SK-N-SH treated with all-trans-retinoic acid at 6 μM for 48 hours (cell line): Measurements from ENCODE around the gene TRIM71.

ENCODE experiments used
- ARNTL ChIP-seq: fragments of 450-650 bp; formaldehyde crosslinking; IDR thresholded peaks from 2 replicates; pipeline ENCODE4 v1.5.0; 2020; ENCODE audit warnings: low read depth, mild to moderate bottlenecking, moderate library complexity, borderline replicate concordance
- ISL1 ChIP-seq: fragments of 250-450 bp; sonication (Bioruptor Pico); IDR thresholded peaks from 2 replicates; pipeline ENCODE4 v2.1.2; 2022; ENCODE audit warnings: mild to moderate bottlenecking, moderate library complexity
- RARB ChIP-seq: fragments of 250-450 bp; sonication (Bioruptor Pico); IDR thresholded peaks from 2 replicates; pipeline ENCODE4 v1.8.0; 2021; ENCODE audit warnings: mild to moderate bottlenecking, moderate library complexity
- TCF4 ChIP-seq: fragments of 250-450 bp; sonication (Bioruptor Pico); IDR thresholded peaks from 2 replicates; pipeline ENCODE4 v1.8.0; 2021; ENCODE audit warnings: mild to moderate bottlenecking, moderate library complexity, borderline replicate concordance
- ZFP30 ChIP-seq: fragments of 450-650 bp; formaldehyde crosslinking; IDR thresholded peaks from 2 replicates; pipeline ENCODE4 v1.5.0; 2022; ENCODE audit warnings: mild to moderate bottlenecking, moderate library complexity
- ZNF565 ChIP-seq: fragments of 450-650 bp; formaldehyde crosslinking; conservative IDR thresholded peaks from 2 replicates; pipeline ENCODE4 v1.5.0; 2020; ENCODE audit warnings: low read depth, mild to moderate bottlenecking, moderate library complexity

DNA sequence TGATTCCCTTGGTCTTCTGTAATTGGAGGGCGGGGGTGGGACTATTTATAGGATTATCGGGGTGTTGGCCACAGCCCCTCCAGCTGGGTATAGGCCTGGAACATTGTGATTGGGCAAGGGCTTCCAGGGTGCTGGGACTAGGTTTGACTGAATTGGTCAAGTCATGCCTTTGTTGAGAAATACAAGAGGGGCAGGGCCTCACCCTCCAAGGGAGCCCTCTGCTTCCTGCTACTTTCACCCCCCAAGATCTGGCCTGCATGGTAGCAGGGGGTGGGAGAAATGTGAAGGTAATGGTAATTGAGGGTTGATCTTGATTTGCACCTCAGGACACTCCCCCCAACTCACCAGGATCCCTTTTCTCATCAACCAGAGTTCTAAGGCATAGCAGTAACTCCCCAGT is 25.2 kb downstream of the TRIM71 start:
- no peak for TF ChIP-seq TCF4 (CRISPR knock-in tag)
- no peak for TF ChIP-seq ZFP30 (CRISPR knock-in tag)
- TF ChIP-seq ARNTL (CRISPR knock-in tag) = no peak
- no peak for TF ChIP-seq ZNF565 (CRISPR knock-in tag)
- no peak for TF ChIP-seq RARB (CRISPR knock-in tag)
- no peak for TF ChIP-seq ISL1 (CRISPR knock-in tag)
